Muscle of back (tissue), 13 donors: ENCODE measurements around the gene IFNLR1. TPM values are rescaled to one million over a fixed set of nuclear protein-coding genes. Genes with fewer than 3 reads are reported as not detected.
"Not testable (repeated sequence)": the region's sequence is repeated elsewhere in the genome, so short reads cannot be mapped to it uniquely, and the experiment has no call there.

ENCODE experiments used
- DNase-seq, 3 donors: peaks; one replicate each; pipeline versions ENCODE4 v3.0.0 to v3.0.0-alpha.2; 2013
- long read RNA-seq, 9 donors: transcript quantifications; one replicate each; lab custom pipeline, GENCODE V29; 2026
- polyA plus RNA-seq, 10 donors: library from polyadenylated mRNA; unstranded; fragments of 120-200 nt; gene quantifications; one replicate each; pipeline ENCODE4 v1.2.1, GENCODE V29; 2013; ENCODE audit not compliant: insufficient read length in 10 of 10

The IFNLR1 gene
- 1 to 10 TPM in 2 of 10 donors, under 1 TPM in 8; 0.08 to 1.6 (median 0.14) TPM for polyA plus RNA-seq
- long read RNA-seq, donor 1, result 0 reads
- long read RNA-seq, donor 2, result 0 reads
- long read RNA-seq, donor 3, result 0 reads
- long read RNA-seq, donor 4, result 0 reads
- long read RNA-seq, donor 5, result 0 reads
- long read RNA-seq, donor 6, result 0 reads
- long read RNA-seq, donor 7, result 0 reads
- long read RNA-seq, donor 8, full-length matches to known transcripts, result 1 of 1 reads
- long read RNA-seq, donor 8, partial matches to known transcripts, result 0 of 1 reads
- long read RNA-seq, donor 8, other reads (novel, unspliced or antisense), result 0 of 1 reads
- long read RNA-seq, donor 9, result 0 reads

DNA sequence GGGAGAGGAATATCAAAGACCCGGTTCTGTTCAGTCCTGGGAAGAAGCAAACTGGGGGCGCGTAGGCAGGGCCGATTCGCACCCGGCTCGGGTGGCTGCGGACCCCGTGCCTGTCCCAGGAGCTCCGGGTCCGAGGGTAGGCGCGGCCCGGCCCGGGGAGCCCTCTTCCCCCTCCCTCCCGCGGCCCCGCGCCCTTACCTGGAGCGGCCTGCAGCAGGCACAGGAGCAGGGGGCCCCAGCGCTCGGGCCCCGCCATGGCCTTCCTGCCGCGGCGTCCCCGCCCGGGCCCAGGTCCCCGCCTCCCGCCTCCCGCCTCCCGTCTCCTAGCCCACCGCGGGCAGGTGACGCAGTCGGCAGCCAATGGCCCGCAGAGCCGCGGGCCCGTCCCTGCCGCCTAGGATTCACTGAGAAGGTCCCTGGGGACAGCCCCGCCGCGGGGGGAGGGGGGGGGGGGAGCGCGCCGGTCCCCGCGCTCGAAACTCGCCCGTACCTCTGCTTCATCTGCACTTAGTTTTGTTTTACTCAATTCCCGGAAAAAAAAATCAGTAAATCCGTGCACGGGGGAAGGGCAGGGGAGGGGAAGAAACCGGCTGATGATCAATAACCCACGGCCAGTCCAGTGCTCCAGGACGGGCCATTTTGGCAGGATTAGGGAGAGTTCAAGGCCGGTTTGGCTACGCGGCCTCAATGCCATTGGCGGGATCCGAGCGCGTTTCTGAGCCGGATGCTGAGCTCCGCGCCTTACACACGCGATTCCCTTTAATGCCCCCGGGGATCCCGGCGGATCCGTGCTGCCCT lies at the start of gene IFNLR1:
TSS of gene IFNLR1 (minus strand) at position 297 of the 798 bp plus-strand sequence. CDS start at position 256, 41 bp downstream.
- DNase-seq, result peak in 1 of 3 donors; percentile 37

DNA sequence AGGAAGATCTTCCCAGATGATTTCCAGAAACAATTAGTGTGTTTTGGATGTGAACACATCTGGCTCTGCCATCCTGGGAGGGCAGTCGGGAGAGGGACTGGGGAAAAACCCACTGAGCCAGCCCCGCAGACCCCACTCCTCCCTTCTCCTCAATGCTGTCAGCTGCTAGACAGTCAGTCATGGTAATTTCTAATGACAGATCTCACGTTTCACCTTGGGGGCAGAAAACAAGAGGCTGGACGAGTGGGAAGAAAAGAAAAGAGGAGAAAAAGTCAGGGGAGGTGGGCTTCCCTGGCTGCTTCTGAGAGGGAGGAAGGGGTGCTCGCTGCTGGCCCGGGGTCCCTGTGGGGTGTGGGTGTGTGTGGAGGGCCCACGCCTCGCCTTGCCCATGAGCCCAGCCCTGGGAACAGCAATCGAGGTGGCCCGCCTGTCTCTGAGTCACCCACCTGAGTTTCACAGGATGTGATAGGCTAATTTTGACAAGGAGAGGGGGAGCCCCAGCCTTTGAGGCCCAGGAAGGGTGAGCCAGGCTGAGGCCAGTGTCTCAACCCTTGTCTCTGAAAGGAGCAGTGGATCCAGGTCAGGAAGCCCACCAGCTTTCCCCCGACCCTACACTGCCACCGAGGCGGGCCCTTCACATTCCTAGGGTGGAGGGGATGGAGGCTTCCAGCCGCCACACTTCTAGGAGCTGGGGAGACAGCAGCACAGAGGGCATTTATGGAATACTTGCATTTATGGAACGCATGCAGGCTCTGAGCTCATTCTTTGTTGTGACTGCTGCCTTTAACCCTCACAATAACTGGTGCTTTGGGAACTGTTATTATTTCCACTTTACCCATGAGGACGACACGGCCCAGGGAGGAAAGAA lies 49.1 kb upstream of the IFNLR1 start:
- no peak for DNase-seq

DNA sequence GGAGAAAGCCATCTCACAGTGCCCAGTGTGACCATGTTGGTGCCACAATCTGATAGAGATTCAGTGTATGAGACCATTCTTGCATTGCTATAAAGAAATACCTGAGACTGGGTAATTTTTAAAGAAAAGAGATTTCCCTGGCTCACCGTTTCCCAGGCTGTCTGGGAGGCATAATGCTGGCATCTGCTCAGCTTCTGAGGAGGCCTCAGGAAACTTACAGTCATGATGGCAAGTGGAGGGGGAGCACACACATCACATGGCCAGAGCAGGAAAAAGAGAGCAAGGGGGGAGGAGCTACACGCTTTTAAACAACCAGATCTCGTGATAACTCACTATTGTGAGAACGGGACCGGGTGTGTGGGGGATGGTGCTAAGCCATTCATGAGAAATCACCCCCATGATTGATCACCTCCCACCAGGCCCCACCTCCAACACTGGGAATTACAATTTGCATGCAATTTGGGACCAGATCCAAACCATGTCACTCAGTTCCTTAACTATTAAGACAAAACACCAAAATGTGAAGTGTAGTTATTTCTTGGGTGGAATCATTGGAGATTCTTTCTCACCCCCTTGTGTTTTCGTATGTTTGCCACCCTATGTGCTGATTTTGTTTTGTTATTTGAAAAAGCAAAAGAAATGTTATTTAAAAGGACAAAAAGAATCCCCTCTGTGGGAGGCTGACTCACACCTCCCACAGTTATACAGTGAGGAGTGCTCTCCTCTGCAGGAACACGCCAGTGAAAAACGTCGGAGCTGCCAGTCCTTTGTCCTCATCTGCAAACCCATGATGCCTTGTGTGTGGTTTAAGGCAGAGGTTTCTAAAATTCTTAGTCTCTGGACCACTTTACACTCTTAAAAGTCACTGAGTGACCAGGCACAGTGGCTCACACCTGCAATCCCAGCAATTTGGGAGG lies 46.9 kb upstream of the IFNLR1 start:
- DNase-seq, result no peak

DNA sequence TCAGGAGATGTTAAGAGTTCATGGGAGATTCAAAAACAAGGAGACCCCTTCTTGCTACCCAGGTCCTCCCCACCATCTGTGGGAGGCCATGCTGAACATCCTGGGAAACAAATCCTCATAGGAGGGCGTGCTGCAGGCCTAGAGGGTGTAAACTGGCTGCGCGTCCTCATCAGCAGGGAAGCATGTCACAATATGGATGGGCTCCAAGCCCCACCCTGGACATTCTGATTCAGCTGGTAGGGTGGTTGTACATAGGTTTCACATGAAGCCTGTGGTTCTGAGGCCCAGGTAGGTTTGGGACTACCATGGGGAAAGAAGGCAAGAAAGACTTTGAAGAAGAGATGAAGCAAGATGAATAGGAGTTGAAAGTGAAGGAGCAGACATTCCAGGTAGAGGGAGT lies 44.6 kb upstream of the IFNLR1 start:
- DNase-seq, result no peak

DNA sequence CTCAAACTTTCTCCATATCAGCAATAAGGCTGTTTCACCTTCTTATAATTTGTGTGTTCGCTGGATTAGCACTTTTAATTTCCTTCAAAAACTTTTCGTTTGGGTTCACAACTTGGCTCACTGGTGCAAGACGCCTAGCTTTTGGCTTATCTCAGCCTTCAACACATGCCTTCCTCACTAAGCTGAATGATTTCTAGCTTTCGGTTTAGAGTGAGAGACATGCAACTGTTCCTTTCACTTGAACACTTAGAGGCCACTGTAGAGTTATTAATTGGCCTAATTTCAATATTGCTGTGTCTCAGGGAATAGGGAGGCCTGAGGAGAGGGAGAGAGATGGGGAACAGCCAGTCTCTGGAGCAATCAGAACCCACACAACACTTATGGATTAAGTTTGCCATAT lies 41.2 kb upstream of the IFNLR1 start:
- no peak for DNase-seq

DNA sequence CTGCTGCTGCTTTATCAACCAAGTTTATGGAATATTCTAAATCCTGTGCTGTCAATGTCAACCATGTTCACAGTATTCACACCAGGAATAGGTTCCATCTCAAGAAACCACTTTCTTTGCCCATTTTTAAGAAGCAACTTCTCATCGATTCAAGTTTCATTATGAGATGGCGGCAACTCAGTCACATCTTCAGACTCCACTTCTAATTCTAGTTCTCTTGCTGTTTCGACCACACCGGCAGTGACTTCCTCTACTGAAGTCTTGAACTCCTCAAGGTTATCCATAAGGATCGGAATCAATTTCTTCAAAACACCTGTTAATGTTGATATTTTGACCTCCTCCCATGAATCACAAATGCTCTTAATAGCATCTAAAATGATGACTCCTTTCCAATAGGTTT lies 39.7 kb upstream of the IFNLR1 start:
- DNase-seq, result no peak

DNA sequence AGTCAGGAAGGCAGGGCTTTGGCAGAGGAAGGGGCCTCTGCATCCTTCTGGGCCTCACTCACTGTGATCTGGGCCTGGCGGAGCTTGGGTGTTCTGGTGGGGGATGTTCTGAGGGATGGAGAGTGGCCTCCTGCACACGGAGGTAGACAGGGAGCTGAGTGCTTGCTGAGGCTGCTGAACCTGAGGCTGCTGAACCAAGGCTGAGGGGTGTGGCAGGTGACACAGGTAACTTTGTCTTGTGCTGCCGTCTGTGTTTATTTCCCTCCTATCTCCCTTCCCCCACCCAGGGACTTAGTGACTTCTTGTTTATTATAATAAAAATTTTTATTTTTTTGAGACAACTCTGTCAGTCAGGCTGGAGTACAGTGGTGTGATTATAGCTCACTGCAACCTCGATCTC lies 37.7 kb upstream of the IFNLR1 start:
- DNase-seq, result no peak

DNA sequence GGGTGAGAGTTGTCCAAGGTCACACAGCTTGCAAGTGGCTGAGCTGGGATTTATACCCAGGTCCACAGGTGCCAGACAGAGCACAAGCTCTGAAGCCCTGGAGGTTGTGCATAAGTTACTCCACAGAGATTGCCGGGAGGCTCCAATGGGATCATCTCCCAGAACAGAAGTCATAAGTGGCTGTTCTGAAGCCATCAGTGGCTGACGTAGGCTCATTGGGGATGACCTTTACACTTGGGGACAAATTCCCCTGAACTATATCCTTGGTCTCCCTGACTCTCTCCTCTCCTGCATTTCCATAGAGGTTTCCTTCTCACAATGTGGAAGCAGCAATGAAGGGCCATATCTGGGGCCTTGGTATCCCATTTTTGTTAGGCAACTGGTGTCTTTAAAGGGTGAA lies 37.0 kb upstream of the IFNLR1 start:
- no peak for DNase-seq

DNA sequence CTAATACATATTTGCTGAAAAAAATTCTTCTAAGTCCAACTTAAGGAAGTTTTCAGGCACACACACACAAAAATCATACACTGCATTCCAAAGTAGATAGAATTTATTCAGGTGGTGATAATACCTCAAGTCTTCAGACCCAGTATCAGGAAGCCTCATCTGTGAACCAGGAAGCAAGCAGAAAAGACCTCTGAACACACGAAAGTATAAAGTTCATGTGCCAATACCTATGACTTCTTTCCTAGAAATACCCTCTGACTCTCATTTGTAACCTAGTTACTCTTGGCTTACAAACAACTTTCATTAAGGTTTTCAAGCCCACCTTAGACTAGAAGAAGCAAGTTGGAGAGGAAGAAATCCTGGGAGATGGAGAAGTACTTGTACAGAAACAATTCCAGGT lies 35.7 kb upstream of the IFNLR1 start:
- no peak for DNase-seq

DNA sequence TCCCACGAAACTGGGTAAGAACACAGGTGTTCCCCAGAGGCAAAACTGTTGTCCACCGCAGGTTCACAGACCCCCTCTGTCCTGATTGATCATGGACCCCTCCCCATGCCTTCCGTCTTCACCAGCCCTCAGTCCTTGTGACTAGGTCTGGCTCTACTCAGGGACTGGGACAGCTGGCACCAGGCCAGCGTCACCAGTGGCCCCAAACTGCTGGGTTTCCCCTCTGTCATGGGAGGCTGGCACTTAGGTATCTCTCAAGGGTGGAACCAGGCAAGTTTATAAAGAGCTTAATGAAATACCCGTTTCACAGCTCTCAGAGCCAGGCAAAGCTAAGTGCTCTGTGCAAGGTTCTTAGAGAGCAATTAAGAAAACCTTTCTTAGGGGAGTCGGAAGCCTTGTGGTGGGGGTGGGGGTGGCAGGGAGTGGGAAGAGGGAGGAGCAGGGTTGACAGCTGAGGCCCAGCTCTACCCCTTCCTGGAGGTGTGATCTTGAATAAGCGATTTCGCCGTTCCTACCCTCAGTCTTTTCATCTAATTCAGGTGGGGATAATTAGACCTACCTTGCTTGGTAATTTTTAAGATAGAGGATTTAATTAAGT lies 35.0 kb upstream of the IFNLR1 start:
- DNase-seq, result no peak

DNA sequence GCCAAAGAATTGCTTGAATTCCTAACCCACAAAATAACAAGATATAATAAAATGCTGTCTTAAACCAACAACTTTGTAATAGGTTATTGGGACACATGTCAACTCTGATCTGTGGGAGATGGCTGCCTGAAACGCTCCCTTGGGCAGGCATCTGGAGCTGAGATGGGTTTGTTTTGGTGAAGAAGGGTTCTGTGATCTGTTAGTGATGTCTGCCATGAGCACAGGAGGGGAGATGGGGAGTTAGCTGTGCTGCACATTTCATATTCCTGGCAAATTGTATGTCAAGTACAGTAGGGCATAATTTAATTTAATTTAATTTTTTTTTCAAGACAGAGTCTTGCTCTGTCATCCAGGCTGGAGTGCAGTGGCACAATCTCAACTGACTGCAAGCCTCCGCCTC lies 34.2 kb upstream of the IFNLR1 start:
- DNase-seq, result no peak

DNA sequence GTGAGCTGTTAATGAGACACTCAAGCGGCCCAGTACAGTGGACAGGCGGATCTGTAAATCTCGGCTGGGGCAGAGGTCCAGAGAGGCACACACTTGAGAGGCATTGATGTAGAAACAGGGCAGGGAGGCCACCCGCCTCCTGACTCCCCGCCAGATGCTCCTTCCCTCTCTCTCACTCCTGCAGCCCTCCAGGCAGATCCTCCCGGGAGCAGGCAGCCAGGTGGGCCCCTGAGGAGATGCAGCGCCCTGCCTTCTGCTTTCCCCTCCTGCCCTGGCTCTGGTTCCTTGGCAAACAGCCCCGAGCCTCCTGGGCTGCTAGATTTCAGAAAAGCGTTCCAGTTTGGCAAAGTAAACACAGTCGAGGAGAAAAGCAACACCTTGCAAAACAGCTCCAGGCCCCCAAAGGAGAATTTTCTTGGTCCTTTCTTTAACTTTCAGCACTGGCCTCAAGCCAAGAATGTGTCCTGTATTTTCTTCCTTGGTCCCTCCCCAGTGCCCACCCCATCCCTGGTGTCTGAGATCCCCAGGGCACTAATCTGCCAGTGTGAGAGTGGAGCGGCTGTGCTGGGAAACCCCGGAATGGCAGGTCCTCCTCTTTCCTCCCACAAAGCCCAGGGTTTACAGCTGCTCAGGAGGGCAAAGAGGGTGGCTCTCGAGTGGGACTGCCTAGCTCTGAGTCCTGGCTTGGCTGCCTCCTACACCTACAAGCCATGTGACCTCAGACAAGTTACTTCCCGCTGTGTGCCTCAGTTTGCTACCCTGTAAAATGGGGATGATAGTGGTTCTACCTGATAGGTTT lies 29.4 kb upstream of the IFNLR1 start:
- no peak for DNase-seq

DNA sequence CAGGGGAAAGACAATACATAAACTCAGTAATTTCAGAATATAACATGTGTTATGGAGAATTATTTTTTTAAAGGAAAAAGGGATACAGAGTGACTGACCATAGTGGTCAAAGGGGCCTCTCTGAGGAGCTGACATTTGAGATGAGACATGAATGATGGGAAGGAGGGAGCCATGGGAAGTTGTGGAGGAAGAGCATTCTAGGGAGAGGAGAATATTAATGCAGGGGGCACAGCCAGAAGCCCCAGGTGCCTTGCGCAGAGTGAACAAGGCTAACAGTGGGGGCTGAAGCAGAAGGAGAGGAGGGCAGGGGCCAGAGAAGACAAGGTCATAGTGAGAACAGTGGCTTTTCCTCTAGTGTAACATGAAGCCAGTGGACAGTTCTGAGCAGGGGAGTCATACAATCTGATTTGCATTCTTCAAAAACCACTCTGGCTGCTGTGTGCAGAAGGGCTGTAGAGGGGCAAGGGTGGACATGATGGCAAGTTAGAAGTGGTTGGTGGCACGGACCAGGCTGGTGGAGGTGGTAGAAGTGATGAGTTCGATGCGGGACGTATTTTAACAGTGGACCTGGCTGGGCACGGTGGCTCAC lies 28.2 kb upstream of the IFNLR1 start:
- no peak for DNase-seq

DNA sequence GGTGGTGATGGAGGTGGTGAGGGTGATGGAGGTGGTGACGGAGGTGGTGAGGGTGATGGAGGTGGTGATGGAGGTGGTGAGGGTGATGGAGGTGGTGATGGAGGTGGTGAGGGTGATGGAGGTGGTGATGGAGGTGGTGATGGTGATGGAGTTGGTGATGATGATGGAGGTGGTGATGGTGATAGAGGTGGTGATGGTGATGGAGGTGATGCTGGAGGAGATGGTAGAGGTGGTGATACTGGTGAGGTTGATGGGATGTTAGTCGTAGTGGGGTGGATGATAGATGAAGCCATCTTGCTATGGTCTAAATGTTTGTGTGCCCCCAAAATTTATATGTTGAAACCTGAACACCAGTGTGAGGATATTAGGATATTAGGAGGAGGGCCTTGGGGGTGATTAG lies 25.3 kb upstream of the IFNLR1 start:
- no peak for DNase-seq

DNA sequence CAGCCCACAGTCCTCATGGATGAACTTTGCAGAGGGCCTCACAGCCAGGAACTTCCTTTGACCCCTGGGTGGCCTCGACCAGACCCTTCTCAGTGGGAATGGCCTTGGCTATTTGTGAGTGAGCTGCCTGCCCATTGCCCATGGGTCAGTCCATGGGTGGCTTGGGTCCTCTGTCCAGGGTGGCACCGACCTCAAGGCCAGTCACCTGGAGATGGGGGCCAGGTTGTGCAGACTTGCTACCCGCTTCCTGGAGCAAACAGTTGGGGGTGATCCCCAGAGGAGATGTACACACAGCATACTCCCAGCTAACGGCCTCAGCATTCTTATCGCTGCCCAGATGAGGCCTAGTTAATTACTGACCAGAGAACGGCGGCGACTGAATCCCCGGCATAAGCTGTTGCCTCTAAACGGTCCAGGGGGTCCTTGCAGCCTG lies 23.1 kb upstream of the IFNLR1 start:
- no peak for DNase-seq

DNA sequence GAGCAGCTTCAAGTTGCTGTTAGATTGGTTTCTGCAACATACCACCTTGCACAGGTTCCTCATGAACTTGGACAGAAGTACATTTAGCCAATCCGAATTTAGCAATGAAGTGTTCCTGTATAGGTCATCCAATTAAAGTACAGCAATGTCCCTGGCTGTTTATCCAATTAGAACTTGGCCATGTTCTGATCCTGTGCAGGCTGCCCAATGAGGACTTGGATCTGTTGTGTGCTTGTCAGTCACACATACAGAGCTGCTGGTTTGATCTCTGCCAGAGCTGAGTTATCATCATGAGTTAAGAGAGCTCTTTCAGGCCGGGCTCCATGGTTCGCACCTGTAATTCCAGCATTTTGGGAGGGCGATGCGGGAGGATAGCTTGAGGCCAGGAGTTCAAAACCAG lies 22.0 kb upstream of the IFNLR1 start:
- no peak for DNase-seq

DNA sequence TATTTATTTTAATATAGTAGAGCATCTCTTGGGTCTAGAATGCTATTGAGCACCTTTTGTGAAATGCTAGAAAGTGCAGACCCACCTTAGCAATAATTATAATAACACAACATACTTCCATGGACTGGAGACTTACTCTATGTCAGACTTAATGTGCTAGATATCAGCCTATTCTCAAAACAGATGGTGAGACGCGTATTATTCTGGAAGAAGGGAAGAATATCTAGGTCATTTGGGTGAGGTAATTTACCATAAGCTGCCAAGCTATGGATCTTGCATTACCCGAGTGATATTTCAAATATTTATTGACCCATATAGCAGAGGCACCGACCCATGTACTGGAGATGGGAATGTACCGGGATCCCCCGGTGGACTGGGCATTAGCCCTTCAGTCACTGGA lies 20.6 kb upstream of the IFNLR1 start:
- no peak for DNase-seq

DNA sequence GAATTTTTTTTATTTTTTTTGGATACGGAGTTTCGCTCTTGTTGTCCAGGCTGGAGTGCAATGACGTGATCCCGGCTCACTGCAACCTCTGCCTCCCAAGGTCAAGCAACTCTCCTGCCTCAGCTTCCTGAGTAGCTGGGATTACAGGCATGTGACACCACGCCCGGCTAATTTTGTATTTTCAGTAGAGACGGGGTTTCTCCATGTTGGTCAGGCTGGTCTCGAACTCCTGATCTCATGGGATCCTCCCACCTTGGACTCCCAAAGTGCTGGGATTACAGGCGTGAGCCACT lies 20.3 kb upstream of the IFNLR1 start:
- DNase-seq, result not testable (repeated sequence)

DNA sequence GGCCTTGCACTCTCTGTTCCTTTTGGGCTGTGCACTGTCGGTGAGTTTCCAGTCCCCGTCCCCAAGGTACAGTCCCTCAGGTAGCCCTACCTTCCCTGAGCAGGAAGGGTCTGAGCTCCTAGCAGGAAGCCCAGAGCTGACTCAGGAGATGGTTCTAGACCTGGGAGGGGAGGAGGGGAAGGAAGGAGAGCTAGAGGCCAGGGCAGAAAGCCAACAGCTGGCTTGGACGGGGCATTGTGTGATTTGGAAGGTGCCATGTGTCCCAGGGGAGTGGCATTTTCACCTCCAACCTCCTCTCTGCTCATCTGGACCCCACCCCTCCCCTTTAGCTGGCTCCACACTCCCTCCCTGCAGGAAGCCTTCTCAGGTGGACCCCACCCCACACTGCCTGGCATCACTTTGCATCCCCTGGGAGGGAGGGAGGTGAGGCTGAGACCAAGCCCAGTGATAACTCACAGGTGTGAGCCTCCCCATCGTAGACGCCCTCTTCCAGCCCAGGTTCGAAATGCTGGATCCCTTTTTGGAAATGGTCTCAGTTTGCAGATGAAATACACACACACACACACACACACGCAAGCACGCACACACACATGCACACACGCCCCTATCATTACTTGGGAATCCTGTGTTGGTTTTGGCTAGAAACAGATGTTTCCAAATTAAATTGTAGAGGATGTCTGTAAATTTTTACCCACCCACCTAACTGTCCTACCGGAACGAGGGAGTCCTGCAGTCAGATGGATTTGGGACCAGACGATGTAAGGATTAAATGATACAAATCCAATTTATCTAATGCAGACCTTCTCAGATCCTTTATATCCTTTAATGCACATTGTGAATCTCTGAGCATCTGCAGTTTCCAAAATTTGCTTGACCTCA lies 19.7 kb upstream of the IFNLR1 start:
- DNase-seq, result no peak
